ENCODE data around the gene NNMT.

DNA sequence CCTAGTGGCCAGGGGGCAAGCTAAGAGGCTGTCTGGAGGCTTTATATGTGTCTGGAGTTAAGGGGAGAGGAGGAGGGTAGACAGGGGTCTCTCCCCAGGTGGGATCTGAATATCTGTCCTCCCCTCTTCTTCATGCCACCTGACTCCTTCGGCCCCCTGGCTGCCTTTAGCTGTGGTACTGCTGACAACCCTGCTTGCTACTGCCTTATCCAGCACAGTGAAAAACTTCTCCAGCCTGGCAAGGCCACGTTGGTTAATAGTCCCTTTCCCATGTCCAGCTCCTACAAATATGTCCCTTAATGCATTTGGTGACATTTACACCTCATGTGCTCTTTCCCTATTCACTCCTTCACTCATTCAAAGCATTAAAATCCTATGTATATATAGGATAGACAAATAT is 42.4 kb upstream of the NNMT start:
- TF ChIP-seq EZH2 (IDR thresholded peaks at IDR 0.05; ENCODE audit: low read length, missing control alignments) (no peak), CTCF (conservative IDR thresholded peaks at IDR 0.05 in 1 of 2, IDR thresholded peaks at IDR 0.05 in 1 of 2; ENCODE audit: low read depth in 1 of 2, low read length in 2 of 2) (no peak)
